CD14-positive monocyte (primary cell): ENCODE data around the gene GRK5. TPM values are rescaled to one million over a fixed set of nuclear protein-coding genes. Genes with fewer than 3 reads are reported as not detected.

Source experiments
- DNase-seq, 3 donors: peaks; one replicate each; pipeline ENCODE4 v3.0.0-alpha.2; 2011 to 2022
- H2AFZ ChIP-seq: 2 replicates; pipeline ENCODE4 v1.6.0; 2012; ENCODE audit warnings: mild to moderate bottlenecking, low read depth, low read length, inconsistent platforms; ENCODE audit not compliant: insufficient read depth, poor library complexity, severe bottlenecking
- H3K27ac ChIP-seq, 2 donors: 1 replicate in 1 of 2; 2 replicates in 1 of 2; pipeline ENCODE4 v1.5.1; 2012 to 2013; ENCODE audit warnings: low read length in 2 of 2, control low read depth in 1 of 2, inconsistent platforms in 1 of 2, low read depth in 1 of 2, mild to moderate bottlenecking in 1 of 2
- H3K27me3 ChIP-seq, 2 donors: one replicate each; pipeline versions ENCODE4 v1.6.0 to v1.6.1; 2011 to 2013; ENCODE audit warnings: low read length in 2 of 2; ENCODE audit not compliant: control insufficient read depth in 2 of 2, insufficient read depth in 2 of 2
- H3K36me3 ChIP-seq, 2 donors: replicated peaks in 1 of 2; 1 replicate in 1 of 2; 2 replicates in 1 of 2; pipeline versions ENCODE4 v1.5.1 to v1.6.1; 2012 to 2013; ENCODE audit warnings: low read length in 2 of 2, control low read depth in 1 of 2, inconsistent platforms in 1 of 2, mild to moderate bottlenecking in 1 of 2; ENCODE audit not compliant: insufficient read depth in 2 of 2, control insufficient read depth in 1 of 2
- H3K4me1 ChIP-seq, 2 donors: 1 replicate in 1 of 2; 2 replicates in 1 of 2; pipeline versions ENCODE4 v1.5.1 to v1.6.1; 2012 to 2013; ENCODE audit warnings: low read length in 2 of 2, control low read depth in 1 of 2, inconsistent platforms in 1 of 2, mild to moderate bottlenecking in 1 of 2, moderate library complexity in 1 of 2; ENCODE audit not compliant: insufficient read depth in 2 of 2, control insufficient read depth in 1 of 2
- H3K4me2 ChIP-seq: replicated peaks from 2 replicates; pipeline ENCODE3; 2012; ENCODE audit warnings: low read length, moderate library complexity, mild to moderate bottlenecking; ENCODE audit not compliant: poor library complexity, severe bottlenecking; ENCODE audit errors: extremely low read depth
- H3K4me3 ChIP-seq, 3 experiments: fragments of 200-600 bp in 1 of 3; sonication (generic) in 1 of 3; replicated peaks in 1 of 3; 1 replicate in 2 of 3; 2 replicates in 1 of 3; pipeline ENCODE4 v1.5.1; 2011 to 2013; ENCODE audit warnings: low read length in 3 of 3, mild to moderate bottlenecking in 3 of 3, control low read depth in 2 of 3, low read depth in 2 of 3, inconsistent platforms in 1 of 3, moderate library complexity in 1 of 3
- H3K79me2 ChIP-seq: 2 replicates; pipeline ENCODE4 v1.6.0; 2012; ENCODE audit warnings: mild to moderate bottlenecking, control low read depth, inconsistent platforms, low read length, moderate library complexity; ENCODE audit not compliant: insufficient read depth
- H3K9ac ChIP-seq: 2 replicates; pipeline ENCODE4 v1.6.0; 2017; ENCODE audit warnings: low read length, mild to moderate bottlenecking; ENCODE audit not compliant: insufficient read depth, poor library complexity, severe bottlenecking
- H3K9me3 ChIP-seq, 2 donors: replicated peaks in 1 of 2; 1 replicate in 1 of 2; 2 replicates in 1 of 2; pipeline versions ENCODE4 v1.5.1 to v1.6.1; 2012 to 2013; ENCODE audit warnings: low read length in 2 of 2, control low read depth in 1 of 2; ENCODE audit not compliant: control insufficient read depth in 1 of 2, insufficient read depth in 1 of 2
- H4K20me1 ChIP-seq: 2 replicates; pipeline ENCODE4 v1.6.0; 2012; ENCODE audit warnings: mild to moderate bottlenecking, low read length, control low read depth, moderate library complexity; ENCODE audit not compliant: insufficient read depth
- H3K27ac Mint-ChIP-seq, 7 donors: one replicate each; pipeline ENCODE4 v1.8.0; 2020; ENCODE audit warnings: mild to moderate bottlenecking in 7 of 7, mixed read lengths in 7 of 7, moderate library complexity in 6 of 7, inconsistent platforms in 2 of 7
- H3K27me3 Mint-ChIP-seq, 3 donors: one replicate each; pipeline ENCODE4 v1.8.0; 2021 to 2022; ENCODE audit warnings: low read depth in 3 of 3, mild to moderate bottlenecking in 3 of 3, mixed read lengths in 3 of 3, moderate library complexity in 3 of 3, inconsistent platforms in 1 of 3
- H3K36me3 Mint-ChIP-seq, 2 donors: one replicate each; pipeline ENCODE4 v1.8.0; 2020; ENCODE audit warnings: mixed read lengths in 2 of 2, inconsistent platforms in 1 of 2, mild to moderate bottlenecking in 1 of 2
- H3K4me1 Mint-ChIP-seq: one replicate; pipeline ENCODE4 v1.8.0; 2020; ENCODE audit warnings: mild to moderate bottlenecking, mixed read lengths
- H3K4me3 Mint-ChIP-seq, 2 donors: one replicate each; pipeline ENCODE4 v1.8.0; 2020; ENCODE audit warnings: mild to moderate bottlenecking in 2 of 2, mixed read lengths in 2 of 2, moderate library complexity in 1 of 2
- H3K9me3 Mint-ChIP-seq, 7 donors: one replicate each; pipeline ENCODE4 v1.8.0; 2020 to 2022; ENCODE audit warnings: mixed read lengths in 7 of 7, mild to moderate bottlenecking in 6 of 7, moderate library complexity in 6 of 7, inconsistent platforms in 2 of 7
- WGBS: methylation state at CpG from one replicate; pipeline ENCODE4 v1.1.5; 2013; ENCODE audit warnings: missing lambda C conversion rate; ENCODE audit not compliant: insufficient coverage; 5-methylcytosine and 5-hydroxymethylcytosine counted together
- intact Hi-C, 2 donors: fragments of 100-400 bp; cut with micrococcal nuclease; formaldehyde crosslinking; loops; one replicate each; pipeline versions ENCODE4 v1.15.0 to v1.15.1; 2023
- polyA plus RNA-seq, 3 donors: library from polyadenylated mRNA; depleted of rRNA in 1 of 3; unstranded in 2 of 3; stranded (reverse) in 1 of 3; fragments of 300-500 nt in 2 of 3; fragments of >200 nt in 1 of 3; fragmentation: Illumina TruSeq in 2 of 3; gene quantifications; 1 replicate in 2 of 3; 2 replicates in 1 of 3; pipeline ENCODE4 v1.2.3, GENCODE V29; 2012 to 2021
- TF ChIP-seq, protein P1 (sequence below): fragments of 200-600 bp; IDR thresholded peaks from one replicate; pipeline ENCODE4 v1.8.0; 2022; ENCODE audit warnings: antibody characterized with exemption, mild to moderate bottlenecking

Gene GRK5
- polyA plus RNA-seq, 3 donors, result 1.2 to 6.5 (median 2.8) TPM

GRCh38 chr10:119405520-119405807 is 198.1 kb downstream of the GRK5 start:
- Histone ChIP-seq H3K27ac (peak overlapping the region; percentile 89 to 92), H3K27me3 (no peaks in the 10 kb centered on the region), H3K79me2 (no peaks in the 10 kb centered on the region), H3K4me2 (peak overlapping the region; percentile 62), H3K36me3 (no peaks in the 10 kb centered on the region), H3K4me3 (peak overlapping the region in 1 of 3 experiments; percentile 31), H4K20me1 (no peaks in the 10 kb centered on the region), H3K9me3 (no peaks in the 10 kb centered on the region), H3K9ac (no peak overlapping the region), H3K4me1 (peaks cover 70 to 75% of the 10 kb centered on the region in 2 donors), H2AFZ (no peak overlapping the region)
- TF ChIP-seq, protein P1, sequence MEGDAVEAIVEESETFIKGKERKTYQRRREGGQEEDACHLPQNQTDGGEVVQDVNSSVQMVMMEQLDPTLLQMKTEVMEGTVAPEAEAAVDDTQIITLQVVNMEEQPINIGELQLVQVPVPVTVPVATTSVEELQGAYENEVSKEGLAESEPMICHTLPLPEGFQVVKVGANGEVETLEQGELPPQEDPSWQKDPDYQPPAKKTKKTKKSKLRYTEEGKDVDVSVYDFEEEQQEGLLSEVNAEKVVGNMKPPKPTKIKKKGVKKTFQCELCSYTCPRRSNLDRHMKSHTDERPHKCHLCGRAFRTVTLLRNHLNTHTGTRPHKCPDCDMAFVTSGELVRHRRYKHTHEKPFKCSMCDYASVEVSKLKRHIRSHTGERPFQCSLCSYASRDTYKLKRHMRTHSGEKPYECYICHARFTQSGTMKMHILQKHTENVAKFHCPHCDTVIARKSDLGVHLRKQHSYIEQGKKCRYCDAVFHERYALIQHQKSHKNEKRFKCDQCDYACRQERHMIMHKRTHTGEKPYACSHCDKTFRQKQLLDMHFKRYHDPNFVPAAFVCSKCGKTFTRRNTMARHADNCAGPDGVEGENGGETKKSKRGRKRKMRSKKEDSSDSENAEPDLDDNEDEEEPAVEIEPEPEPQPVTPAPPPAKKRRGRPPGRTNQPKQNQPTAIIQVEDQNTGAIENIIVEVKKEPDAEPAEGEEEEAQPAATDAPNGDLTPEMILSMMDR, result no peak
- H3K4me3 Mint-ChIP-seq, result peak overlapping the region in 1 of 2 donors; percentile 77
- H3K36me3 Mint-ChIP-seq, result peaks cover 7 to 10% of the 10 kb centered on the region in 2 donors
- peaks cover 0 to 6% (median 0%) of the 10 kb centered on the region in 3 donors for H3K27me3 Mint-ChIP-seq
- peaks cover 72% of the 10 kb centered on the region for H3K4me1 Mint-ChIP-seq
- intact Hi-C loops, result loop anchor here in 1 of 2 donors (5.0 to 10.0 kb wide), 3 partner anchors 98 to 651 kb away; partner anchors contain the start of gene CACUL1
- H3K27ac Mint-ChIP-seq, result peak overlapping the region; percentile 89 to 97 (median 95)
- H3K9me3 Mint-ChIP-seq, result no peaks in the 10 kb centered on the region
- DNase-seq, result no peak
- 100% methylated on average over 1 of the region's 8 CpGs for WGBS

- H3K4me3 ChIP-seq, result peak overlapping the region in 1 of 3 experiments; percentile 31
- H3K4me2 ChIP-seq, result peak overlapping the region; percentile 62
- Mint-ChIP-seq H3K27ac (peak overlapping the region; percentile 89 to 97 (median 94)), H3K36me3 (peaks cover 10 to 12% of the 10 kb centered on the region in 2 donors), H3K4me1 (peaks cover 65% of the 10 kb centered on the region), H3K27me3 (peaks cover 0 to 6% (median 0%) of the 10 kb centered on the region in 3 donors), H3K4me3 (peak overlapping the region in 1 of 2 donors; percentile 70), H3K9me3 (no peaks in the 10 kb centered on the region)
- peak overlapping the region; percentile 89 to 92 for H3K27ac ChIP-seq
- no peaks in the 10 kb centered on the region for H4K20me1 ChIP-seq
- H2AFZ ChIP-seq, result no peak overlapping the region
- no peak for DNase-seq
- no peaks in the 10 kb centered on the region for H3K9me3 ChIP-seq
- TF ChIP-seq, protein P1, result no peak
- WGBS, result 100% methylated on average over 2 of the region's 3 CpGs
- H3K27me3 ChIP-seq, result no peaks in the 10 kb centered on the region
- H3K4me1 ChIP-seq, result peaks cover 63 to 68% of the 10 kb centered on the region in 2 donors
- H3K36me3 ChIP-seq, result no peaks in the 10 kb centered on the region
- intact Hi-C loops, result loop anchor here in 1 of 2 donors (5.0 to 10.0 kb wide), 3 partner anchors 99 to 651 kb away; partner anchors contain the start of gene CACUL1
- no peaks in the 10 kb centered on the region for H3K79me2 ChIP-seq
- peak overlapping the region; percentile 55 for H3K9ac ChIP-seq
These were observed 198.8 kb downstream of the GRK5 start for GRCh38 chr10:119406137-119406536.
